Ammon's horn (tissue), 1 donor: Measurements from ENCODE around the gene C11orf42.
A peak's percentile ranks its signal among the peaks of the same experiment; 100 is the strongest.

Experiments used
- DNase-seq: peaks from one replicate; pipeline ENCODE4 v3.0.0-alpha.2; 2016; ENCODE audit warnings: low spot score

The C11orf42 gene

GRCh38 chr11:6258571-6259081, 53.3 kb downstream of the C11orf42 start:
- peak; percentile 57 for DNase-seq

GRCh38 chr11:6260207-6260726, 54.9 kb downstream of the C11orf42 start:
- no peak for DNase-seq
